Nucleus accumbens (tissue), 56 donors: ENCODE data around the gene ATP6V1F.

Source experiments
- DNase-seq, 56 donors: peaks; one replicate each; lab custom pipeline; 2025; lab: John Stamatoyannopoulos, UW

Gene ATP6V1F

DNA sequence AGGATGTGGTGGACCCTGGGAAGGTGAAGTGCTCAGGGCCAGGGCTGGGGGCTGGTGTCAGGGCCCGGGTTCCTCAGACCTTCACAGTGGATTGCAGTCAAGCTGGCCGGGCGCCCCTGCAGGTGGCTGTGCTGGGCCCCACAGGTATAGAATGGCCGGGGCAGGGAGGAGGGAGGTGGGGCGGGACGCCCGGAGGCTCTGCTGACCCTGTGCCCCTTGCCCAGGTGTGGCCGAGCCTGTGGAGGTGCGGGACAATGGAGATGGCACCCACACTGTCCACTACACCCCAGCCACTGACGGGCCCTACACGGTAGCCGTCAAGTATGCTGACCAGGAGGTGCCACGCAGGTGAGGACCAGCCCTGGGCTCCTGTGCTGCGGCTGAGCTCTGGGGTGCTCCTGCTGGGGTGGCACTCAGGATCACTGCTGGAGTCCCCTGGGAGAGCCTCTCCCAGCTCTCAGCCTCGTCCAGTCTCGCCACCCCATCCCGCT lies 14.9 kb upstream of the ATP6V1F start:
- DNase-seq: no peak

DNA sequence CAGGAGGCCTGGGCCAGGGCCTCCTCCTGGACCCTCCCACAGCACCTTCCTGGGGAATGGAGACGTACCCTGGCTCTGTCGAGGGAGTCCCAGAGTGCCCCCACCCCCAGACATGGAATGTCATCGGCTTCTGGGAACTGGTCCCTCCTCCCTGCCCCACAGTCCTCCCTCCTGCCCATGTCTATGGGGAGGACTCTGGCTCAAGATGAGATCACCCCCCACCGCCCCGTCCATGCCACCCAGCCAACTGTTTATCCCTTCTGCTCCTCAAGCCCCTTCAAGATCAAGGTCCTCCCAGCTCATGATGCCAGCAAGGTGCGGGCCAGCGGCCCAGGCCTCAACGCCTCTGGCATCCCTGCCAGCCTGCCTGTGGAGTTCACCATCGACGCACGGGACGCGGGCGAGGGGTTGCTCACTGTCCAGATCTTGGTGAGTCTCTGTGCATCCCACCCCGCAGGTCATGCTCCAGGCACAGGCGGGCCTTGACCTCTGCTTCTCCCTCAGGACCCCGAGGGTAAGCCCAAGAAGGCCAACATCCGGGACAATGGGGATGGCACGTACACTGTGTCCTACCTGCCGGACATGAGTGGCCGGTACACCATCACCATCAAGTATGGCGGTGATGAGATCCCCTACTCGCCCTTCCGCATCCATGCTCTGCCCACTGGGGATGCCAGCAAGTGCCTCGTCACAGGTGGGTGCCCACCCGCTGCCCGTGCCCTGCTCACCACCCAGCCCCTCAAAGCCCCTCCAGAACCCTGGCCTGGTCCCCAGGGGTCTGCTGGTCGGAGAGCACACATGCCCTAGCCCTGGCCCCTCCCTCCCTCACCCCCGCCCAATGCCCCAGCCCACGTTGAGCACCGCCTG lies 14.1 kb upstream of the ATP6V1F start:
- DNase-seq: no peak

DNA sequence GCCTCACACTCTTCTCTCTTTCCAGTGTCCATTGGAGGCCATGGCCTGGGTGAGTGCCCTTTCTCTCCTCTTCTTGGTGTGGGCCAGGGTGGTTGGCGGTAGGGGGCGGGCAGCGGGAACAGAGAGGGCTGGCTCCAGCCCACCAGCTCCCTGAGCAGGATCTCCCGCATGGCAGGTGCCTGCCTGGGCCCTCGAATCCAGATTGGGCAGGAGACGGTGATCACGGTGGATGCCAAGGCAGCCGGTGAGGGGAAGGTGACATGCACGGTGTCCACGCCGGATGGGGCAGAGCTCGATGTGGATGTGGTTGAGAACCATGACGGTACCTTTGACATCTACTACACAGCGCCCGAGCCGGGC lies 13.5 kb upstream of the ATP6V1F start:
- no peak for DNase-seq

DNA sequence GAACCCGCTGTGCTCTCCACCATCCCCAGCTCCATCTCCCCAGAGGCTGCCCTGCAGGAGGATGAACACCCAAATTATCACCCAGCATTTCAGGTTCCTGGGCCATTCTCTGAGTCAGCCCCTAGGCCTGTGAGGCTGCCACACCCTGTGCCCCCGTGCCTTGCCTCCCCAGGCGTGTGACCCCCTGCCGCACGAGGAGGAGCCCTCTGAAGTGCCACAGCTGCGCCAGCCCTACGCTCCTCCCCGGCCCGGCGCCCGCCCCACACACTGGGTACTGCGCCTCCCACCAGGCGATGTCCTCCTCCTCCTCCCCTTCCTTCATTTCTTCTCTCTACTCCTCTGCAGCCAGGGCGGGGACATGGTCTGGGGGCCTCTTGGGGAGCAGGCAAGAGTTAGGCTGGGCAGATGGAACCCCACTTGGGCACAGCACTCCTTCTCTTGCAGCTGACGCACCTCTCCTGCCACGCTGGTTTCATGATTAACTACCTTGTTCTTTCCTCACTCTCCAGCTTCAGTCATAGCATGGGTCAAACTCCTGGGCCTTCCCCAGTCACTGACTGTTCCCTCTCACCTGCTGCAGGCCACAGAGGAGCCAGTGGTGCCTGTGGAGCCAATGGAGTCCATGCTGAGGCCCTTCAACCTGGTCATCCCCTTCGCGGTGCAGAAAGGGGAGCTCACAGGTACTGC lies 12.7 kb upstream of the ATP6V1F start:
- no peak for DNase-seq

DNA sequence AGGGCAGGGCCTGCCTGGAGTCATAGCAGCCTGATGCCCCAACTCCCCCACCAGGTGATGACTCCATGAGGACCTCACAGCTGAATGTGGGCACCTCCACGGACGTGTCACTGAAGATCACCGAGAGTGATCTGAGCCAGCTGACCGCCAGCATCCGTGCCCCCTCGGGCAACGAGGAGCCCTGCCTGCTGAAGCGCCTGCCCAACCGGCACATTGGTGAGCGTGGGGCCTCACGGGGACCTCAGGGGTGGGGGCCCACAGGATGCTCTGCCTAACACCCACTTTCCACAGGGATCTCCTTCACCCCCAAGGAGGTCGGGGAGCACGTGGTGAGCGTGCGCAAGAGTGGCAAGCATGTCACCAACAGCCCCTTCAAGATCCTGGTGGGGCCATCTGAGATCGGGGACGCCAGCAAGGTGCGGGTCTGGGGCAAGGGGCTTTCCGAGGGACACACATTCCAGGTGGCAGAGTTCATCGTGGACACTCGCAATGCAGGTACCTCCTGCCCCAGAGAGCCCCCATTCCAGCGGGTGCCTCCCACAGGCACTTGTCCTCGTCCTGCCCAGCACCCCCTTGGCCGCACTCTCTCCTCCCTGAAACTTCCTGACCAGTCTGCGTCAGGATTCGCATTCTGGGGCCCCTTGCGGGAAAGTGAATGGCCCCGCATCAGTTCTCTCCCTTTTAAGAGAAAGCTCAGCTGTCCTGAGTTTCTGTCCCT lies 10.0 kb upstream of the ATP6V1F start:
- no peak for DNase-seq

DNA sequence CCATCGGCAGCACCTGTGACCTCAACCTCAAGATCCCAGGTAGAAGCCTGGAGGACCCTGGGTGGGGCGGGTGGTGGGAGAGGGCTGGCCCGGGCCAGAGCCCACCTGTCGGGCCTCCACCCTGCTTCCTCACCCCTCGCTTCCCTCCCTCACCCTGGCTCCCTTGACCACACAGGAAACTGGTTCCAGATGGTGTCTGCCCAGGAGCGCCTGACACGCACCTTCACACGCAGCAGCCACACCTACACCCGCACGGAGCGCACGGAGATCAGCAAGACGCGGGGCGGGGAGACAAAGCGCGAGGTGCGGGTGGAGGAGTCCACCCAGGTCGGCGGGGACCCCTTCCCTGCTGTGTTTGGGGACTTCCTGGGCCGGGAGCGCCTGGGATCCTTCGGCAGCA lies 8.9 kb upstream of the ATP6V1F start:
- DNase-seq: no peak

DNA sequence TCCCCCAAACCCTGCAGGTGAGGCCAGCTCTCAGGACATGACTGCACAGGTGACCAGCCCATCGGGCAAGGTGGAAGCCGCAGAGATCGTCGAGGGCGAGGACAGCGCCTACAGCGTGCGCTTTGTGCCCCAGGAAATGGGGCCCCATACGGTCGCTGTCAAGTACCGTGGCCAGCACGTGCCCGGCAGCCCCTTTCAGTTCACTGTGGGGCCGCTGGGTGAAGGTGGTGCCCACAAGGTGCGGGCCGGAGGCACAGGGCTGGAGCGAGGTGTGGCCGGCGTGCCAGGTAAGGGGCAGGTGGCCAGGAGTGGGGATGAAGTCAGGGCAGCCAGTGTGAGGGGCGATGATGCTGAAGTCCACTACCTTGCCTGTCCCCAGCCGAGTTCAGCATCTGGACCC lies 8.3 kb upstream of the ATP6V1F start:
- no peak for DNase-seq

DNA sequence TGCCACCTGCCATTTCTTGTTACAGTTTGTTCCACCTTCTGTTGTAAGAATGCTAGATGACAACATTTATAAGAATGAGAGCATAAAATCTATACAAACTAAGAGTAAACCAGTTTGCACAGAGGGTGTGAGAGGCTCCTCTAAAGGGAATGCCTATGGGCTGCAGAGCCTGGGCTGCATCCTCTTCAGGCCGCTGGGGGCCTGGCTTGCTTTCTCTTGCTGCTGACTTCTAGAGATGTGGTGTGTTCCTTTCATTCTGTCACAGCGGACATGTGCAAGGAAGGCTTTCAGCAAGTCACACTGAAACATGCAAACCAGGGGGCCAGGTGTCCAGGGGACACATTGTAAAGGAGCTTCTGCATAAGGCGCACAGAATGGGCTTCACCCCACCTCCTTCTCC lies 7.1 kb upstream of the ATP6V1F start:
- no peak for DNase-seq

DNA sequence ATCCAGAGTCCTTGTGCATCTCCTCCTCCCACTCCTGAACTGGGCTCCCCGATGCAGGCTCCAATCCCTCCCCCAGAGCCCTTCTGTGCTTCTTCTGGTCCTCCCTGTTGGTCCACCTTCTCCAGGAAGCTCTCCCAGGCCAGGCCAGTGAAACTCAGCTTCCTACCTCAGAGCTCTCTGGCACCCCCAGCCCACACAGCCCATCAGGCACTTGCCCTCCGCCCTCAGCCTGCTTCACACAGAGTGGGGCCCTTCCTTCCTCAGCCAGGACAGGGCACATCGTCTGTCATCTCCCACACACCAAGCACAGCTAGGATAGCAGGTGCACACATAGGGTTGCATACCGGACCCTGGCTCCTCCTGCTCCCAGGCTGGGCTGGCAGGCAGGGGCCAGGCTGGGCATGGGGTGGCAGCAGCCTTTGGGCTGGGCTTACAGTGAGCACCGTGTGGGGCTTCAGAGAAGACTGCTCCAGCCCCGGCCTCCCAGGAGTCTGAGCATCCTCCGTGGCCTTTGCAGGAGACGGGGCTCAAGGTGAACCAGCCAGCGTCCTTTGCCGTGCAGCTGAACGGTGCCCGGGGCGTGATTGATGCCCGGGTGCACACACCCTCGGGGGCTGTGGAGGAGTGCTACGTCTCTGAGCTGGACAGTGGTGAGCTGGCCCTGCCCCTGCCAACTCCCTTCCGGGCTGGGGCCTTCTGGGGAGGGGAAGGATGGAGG lies 6.5 kb upstream of the ATP6V1F start:
- no peak for DNase-seq

DNA sequence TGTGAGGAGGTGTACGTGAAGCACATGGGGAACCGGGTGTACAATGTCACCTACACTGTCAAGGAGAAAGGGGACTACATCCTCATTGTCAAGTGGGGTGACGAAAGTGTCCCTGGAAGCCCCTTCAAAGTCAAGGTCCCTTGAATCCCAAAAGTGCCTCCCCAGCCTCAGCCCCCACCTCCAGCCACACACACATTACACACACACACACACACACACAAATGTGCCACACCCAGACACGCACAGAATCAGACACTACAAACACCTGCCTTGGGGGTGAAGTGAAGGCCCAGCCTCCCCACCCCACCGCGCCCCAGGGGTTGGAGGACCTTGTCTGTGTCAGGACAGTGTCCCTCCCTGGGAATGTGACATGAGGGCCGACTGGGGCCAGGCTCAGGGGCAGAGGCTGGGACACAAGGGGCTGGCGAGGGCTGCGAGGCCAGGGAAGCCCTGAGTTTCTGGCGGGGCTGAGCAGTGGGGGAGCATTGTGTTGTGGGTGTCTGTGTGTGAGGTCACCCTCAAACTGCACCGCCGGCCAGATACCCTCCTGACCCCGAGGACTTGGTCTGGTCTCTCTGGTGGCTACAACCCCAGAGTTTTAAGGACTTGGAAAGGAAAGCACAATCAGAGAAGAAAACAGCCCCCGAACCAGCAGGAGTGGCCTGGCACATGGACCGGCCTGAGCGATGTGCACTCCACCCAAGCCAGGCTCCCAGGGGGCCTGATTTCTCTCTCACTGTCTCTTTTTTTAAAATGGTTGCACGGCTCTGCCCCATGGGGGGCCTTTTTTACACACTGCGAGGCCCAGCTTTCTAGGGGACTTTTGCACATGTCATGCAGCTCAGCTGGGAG lies 4.0 kb upstream of the ATP6V1F start:
- DNase-seq: no peak

DNA sequence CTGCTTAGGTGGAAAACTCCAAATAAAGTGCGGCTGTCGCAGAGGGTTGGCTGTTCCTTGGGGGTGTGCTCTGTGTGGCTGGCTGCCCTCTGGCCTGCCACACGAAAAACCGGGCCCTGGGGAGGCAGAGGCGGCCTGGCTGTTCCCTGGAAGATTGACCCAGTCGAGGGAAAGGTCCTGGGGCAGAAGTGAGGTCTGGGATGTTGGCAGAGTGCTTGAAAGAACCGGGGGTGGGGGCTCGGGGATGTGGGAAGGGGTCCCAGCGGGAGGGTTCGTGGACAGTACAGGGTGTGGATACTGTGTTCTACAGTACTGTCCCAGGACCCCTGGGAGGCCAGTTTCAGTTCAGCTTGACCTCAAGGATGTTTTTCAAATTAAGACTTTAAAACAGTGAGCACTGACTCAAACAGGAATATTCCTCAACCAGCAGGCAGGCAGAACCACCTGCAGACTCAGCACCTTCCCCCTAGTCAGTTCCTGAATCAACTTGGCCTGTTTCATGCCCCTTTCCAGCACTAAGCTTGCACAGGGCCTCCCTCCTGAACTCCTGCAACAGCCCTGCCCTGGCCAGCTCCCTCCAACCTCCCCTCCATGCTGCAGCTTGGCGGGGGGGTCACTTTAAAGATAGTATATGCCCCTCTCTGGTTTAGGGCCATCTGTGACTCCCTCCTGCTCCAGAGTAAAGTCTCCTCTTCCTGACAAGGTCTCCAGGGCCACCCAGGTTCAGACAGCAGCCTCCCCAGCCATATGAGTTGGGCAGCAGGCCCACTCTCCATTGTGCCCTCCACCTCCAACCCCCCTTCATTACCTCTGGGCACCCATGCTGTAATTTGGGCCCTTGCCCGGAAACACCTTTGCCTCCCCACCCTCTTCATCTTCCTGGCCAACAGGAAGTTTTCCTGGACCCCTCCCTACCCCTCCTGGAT lies 3.2 kb upstream of the ATP6V1F start:
- DNase-seq: no peak

DNA sequence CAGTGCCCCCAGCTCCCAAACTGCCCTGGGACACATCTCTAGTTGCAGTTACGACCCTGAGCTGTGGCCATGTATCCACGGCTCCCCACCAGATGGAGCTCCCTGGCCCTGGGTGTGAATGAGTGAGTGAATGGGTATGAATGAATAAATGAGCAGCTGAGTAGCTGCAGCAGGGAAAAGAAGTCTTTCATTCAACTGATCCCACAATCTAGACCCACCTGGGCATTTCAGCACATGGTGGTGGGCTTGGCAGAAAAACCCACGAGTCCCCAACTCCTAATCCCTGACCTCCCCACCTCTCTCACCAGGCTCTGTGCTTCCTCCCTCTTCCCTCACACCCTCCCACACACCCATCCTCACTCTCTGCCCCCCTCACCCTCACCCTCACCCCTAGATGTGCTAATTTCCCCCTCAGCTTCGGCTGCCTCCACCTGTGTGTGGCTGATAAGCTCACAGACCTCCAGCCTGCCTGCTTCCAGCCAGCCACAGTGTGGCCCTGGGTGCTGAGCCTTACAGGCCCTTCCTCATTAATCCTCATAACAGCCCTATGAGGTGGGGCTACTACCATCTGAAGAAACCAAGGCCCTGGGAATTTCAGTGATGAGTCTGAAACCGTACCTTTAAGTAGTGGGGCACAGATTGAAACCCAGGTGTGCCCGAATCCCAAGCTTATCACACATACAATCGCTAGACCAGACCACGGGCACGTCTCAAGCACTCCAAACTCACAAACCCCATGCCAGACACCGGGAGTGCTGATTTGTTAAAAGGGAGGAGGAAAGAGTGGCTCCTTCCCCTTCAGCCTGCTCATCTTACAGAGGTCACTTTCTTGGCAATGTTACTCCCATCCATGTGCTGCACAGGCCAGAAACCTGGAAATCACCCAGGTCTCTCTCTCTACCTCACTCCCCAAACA lies 2.2 kb upstream of the ATP6V1F start:
- no peak for DNase-seq

DNA sequence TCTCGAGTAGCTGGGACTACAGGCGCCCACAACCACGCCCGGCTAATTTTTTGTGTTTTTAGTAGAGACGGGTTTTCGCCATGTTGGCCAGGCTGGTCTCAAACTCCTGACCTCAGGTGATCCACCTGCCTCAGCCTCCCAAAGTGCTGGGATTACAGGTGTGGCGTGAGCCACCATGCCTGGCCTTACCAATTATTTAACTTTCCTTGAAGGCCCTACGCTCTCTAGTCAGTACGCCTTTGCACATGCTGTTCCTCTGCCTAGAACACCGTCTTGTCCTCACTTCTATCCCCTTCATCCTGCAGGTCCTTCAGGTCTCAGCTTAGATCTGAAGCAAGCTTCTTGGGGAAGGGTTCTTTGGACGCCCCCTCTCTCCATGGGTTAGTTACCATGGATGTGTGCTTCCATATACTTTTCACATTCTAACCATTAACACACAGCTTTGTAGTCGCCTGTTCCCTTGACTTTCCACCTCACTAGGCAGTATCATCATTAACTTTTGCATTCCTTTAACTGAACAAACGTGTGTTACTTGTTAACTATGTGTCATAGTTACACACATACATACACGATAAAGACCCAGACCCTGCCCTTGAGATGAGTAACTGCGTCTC lies 592 bp upstream of the ATP6V1F start:
- peak in 1 of 56 donors; percentile 41 for DNase-seq

DNA sequence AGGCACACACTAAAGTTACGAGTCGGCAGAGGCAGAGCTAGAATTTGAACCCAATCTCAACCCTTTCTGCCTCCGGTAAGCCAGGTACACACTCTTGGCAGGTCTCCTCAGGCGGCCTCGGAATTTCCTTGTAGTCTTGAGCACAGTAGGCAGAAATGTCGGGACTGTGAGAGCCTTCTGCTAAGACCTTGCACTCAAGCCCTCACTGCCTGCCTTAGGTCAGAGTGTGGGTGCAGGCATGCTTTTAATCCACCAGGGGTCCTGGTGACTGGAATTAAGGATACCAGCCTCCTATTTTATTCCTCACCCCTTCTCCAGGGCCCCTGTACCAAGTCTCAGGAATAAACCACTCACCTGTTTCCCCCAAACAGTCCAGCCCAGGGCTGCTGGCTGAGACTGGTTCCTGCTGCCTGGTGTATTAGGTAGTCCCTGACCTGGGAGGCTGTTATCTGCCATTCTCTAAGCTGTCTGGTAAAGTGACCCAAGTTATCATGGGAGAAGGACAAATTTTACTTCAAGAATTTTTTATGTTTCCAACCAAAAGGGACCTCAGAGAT lies 855 bp downstream of the ATP6V1F start:
- peak in 3 of 56 donors; percentile 23 to 43 (median 34) for DNase-seq

DNA sequence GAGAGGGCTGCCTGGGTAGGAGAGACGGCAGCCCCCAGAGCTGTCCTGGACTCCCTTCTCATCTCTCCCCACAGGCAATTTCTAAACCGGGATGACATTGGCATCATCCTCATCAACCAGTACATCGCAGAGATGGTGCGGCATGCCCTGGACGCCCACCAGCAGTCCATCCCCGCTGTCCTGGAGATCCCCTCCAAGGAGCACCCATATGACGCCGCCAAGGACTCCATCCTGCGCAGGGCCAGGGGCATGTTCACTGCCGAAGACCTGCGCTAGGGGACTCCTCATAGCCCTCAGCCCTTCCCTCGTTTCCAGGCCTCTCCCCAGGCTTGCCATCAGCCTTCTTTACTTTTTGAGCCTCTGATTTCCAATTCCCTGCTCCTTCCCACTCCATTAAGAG lies 2.6 kb downstream of the ATP6V1F start:
- no peak for DNase-seq

DNA sequence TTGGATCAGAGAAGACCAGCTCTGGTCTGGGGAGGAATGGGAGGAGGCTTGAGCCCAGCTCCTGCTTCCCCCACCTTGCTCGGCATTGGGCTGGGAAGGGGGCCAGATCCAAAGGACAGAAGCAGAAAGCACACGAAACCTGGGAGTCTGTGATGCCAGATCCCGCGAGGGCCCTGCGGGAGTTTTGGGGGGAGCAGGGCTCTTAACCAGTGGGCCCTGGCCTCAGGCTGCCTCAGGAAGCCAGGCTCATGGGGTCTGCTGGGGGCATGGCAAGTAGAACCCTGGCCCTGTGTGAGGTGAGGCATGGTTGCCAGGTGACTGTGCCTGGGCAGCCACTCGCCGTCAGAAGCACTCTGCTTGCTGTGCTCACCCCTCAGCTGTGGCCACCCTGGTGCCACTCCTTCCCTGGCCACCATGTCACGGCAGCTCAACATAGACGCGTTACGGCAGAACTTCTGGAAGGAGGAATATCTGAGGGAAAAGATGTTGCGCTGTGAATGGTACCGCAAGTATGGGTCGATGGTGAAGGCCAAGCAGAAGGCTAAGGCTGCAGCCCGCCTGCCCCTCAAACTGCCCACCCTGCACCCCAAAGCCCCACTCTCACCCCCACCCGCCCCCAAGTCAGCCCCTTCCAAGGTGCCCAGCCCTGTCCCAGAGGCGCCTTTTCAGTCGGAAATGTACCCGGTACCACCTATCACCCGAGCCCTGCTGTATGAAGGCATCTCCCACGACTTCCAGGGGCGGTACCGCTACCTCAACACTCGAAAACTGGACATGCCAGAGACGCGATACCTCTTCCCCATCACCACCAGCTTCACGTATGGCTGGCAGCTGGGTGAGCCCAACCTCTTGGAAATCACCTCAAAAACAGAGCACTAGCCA lies 3.6 kb downstream of the ATP6V1F start:
- no peak for DNase-seq
